GM19463 (cell line): ENCODE measurements around the gene ACMSD.
"Not testable (repeated sequence)": the region's sequence is repeated elsewhere in the genome, so short reads cannot be mapped to it uniquely, and the experiment has no call there.

Experiments used
- ATAC-seq: cut with Tn5 transposase; IDR thresholded peaks from one replicate; pipeline ENCODE4 v1.9.1; 2021; ENCODE audit warnings: mild to moderate bottlenecking, moderate library complexity; ENCODE audit not compliant: unreplicated experiment

ACMSD gene

DNA sequence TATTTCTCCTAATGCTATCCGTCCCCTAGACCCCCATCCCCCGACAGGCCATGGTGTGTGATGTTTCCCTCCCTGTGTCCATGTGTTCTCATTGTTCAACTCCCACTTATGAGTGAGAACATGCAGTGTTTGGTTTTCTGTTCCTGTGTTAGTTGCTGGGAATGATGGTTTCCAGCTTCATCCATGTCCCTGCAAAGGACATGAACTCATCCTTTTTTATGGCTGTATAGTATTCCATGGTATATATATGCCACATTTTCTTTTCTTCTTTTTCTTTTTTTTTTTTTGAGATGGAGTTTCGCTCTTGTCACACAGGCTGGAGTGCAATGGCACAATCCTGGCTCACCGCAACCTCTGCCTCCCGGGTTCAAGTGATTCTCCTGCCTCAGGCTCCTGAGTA lies 9.2 kb downstream of the ACMSD start:
- ATAC-seq: not testable (repeated sequence)

DNA sequence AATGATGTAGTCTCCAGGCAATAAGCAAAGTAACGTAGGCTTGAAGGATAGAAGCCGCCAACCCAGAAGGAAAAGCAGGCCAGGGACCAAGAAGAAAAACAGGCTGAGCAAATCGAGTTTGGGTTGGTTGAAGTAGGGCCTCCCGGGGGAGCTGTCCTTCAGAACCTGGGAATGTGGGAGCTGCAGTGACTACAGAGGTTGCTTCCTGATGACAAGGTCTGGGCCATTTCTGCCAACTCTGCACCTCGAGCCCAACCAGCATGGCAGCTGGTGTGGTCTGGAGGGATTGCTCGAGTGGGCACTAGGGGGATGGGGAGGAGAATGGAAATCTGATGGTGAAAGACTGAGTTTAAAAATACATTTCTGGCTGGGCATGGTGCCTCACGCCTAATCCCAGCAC lies 14.1 kb downstream of the ACMSD start:
- ATAC-seq: no peak

DNA sequence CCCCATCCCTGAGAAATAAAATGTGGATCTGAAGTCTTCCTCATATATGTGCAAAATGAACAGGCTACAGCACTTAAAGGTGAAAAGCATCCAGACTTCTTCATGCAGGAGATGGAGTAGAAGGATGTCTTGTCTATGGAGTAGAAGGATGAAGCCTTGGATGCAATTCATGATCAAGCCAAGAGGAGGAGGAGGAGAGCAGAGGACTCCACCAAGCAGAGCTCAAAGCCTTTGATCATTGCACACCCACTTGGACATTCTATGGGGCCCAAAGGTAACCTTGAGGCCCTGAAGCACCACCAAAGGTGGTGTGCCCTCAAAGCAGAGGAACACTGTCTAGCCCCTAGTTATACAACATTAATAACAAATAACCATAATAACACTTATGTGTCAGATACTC lies 17.3 kb downstream of the ACMSD start:
- no peak for ATAC-seq

DNA sequence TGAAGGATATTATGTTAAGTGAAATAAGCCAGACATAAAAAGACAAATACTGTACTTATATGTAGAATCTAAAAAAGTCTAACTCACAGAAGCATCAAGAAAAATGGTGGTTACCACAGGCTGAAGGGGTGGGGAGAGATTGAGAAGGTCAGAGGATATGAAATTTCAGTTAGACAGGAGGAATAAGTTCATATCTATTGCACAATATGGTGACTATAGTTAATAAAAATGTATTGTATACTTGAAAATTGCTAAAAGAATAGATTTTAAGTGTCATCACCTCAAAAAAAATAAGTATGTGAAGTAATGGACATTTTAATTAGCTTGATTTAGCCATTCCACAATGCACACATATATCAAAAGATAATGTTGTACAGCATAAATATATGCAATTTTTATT lies 19.8 kb downstream of the ACMSD start:
- ATAC-seq: no peak

DNA sequence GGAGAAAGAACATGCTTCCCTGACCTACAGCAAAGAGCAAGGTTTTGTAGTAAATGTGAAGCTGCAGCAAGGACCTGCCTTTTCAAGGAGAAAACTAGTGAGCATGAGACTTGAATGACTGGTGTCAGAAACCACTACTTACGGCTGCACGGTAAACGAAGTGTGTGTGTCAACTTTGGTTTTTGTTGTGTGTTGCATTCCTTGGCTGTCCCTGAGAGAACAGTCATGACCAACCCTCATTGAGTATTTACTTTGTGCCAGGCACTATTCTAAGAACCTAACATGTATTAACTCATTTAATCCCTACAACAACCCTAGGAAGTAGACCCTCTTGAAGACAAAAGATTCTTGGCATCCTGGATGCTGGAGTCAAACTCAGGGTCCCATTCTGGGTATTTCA lies 22.8 kb downstream of the ACMSD start:
- no peak for ATAC-seq

DNA sequence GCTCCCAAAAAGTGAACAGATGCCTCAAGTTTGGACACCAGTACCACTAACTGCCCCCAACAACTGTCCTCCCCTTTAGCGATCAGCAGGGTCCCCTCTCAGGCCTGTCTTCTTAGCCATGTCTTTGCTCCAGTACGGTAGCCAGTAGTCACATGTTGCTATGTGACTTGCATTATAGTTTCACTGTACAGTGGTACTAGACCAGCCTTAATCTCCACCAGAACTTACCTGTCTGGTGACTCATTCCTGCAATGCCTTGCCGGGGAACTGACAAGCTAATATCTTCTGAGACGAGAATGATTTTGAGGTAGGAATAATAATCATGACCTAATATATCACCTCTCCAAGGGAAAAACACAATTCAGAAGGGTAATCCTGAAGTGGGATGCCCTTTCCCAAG lies 23.7 kb downstream of the ACMSD start:
- ATAC-seq: no peak

DNA sequence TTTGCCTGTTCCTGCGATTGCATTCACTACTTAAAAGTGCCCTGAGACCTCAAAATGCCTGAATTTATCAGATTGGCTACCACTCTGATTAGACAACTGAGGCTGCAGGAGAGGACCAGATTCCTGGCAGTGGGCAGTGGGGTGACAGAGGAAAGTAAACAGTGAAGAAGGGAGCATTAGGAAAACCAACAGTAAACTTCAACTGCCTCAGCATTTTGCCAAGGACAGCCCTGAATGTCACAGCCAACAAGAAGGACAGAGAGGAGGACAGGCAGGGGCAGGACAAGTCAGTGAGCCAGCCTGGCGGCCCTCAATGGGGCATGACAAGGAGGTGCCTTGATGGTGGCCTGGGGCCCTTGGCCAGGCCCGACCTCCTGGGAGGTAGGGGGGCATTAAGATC lies 24.3 kb downstream of the ACMSD start:
- no peak for ATAC-seq

DNA sequence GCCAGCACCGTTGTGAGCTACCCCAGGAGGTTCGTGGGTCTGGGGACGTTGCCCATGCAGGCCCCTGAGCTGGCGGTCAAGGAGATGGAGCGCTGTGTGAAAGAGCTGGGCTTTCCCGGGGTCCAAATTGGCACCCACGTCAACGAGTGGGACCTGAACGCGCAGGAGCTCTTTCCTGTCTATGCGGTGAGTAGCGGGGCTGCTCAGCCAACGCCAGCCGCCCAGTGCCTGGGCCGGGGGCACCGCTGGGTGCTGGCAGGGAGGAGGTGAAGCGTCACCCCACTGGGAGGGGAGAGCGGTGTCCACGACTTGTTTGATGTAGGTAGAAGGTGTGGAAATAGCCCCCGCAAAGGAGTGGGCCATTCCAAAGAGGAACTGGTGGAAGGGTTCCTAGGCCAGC lies 25.0 kb downstream of the ACMSD start:
- ATAC-seq: no peak

DNA sequence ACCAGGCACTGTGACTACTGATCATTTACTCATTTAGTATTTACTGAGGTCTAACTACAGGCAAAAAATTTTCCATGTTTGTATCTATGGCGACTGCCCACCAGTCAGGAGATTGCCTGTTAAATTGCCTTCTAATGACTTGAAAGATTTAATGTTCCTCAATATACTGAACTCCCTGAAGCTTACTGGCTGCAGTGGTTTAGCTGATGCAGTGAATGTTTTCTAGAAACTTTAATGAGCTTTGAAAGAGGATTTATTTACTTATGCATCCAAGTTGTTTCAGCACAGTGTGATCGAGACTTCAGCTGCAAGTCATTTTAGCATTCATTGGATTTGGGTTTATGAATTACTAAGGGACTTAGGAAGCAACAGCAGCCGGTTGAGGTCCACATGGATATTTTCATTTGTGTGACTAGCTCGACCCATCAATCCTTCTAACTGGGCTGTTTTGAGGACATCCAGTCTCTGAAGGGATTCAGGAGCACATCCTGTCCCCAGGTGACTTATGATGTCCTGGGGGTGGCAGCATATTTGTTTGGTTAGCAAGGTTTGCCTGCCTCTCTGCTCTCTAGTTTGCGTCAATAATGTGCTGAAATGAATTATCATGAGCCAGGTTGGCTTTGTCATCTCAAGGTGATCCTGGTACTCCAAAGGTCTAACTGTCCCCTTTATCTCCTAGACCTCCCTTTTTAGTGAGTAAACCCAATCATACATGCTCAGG lies 26.8 kb downstream of the ACMSD start:
- no peak for ATAC-seq

DNA sequence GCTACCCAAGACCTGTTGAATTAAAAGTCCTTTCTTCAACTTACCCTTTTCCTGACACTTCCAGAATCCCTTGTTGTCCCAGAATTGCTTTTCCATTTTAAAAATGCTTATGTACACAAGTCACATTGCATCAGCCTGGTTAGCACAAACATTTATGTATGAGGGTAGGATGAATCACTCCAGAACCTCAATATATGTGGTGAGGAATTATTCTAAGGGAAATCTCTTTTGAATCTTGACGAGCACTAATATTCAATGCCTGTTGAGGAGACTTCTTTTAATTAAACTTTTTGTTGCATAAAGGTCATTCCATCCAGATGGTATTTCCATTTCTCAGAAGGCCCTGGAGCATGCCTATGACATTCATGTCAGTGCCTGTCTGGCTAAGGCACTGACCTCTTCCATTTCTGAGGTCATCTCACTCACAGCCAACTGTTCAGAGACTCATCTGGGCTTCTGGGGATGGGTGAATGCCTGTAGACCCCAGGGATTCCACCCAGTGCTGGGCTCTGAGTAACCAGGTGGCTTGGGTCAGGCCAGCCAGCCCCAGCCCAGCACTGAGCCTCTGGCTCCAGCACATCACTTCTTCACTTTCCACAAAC lies 28.2 kb downstream of the ACMSD start:
- no peak for ATAC-seq

DNA sequence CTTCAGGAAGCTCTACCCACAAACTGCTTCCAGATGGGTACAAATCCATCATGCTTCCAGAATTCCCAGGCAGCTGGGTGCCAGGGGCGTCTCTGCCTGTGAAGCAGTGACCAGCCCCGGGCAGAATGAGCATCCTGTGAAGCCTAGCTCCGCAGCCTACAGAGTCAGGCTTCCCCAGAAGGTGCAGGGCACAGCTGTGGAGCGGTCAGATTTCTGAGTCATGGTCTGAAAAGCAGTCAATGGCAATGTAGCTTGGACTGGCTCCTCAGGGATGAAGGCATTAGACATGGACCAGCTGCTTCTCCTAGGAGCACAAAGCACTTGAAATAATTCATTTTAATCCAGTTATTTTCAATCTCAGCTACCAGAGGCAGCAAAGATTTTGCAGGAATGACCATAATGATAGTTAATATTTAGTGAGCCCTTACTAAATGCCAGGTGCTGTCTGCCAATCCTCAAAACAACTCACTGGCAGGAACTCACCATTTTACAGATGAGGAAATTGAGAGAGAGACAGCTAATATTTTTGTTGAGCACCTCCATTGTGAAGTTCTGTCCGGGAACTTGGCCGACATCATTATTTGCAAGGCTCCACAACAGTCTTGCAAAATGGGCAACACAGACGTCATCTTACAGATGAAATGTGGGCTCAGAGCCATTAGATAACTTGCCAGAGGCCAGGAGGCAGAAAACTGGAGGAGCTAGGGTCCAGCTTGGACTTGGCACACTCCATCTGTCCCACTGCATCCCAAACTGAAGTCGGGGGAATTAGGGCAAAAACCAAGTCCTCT lies 31.7 kb downstream of the ACMSD start:
- no peak for ATAC-seq

DNA sequence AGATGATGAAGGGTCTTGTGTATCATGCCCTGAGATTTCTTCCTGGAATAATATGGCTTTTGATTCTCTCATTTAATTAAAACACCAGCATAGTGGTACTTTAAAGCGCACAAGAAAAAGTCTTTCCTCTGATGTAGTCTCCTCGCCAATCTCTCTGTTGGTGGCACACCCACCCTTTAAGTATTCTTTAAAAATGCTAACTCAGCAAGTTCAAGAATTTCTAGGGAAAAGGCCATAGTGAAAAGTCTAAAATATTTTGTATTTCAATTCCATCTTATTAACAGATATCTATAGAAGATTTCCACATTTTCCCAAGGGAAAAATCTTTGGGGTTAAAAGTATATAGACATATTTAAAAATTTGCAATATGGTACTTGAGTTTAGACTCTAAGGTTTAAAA lies 34.7 kb downstream of the ACMSD start:
- ATAC-seq: no peak

DNA sequence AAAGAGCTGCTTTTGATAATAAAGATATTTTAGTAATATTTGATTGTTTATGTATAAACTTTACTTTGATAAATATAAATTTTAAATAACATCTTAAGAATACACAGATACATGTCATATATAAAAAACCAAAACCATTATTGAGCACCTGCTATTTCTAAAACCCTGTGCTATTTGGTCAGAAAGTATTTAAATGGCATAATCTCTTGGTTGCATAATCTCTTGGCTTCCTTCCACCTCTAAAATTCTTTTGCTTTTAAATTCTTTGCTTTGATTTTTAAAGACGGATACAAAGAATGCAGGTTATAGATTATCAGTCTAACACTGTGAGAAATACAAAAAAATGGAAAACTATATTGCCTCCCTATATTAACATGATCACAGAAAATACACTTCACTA lies 36.9 kb downstream of the ACMSD start:
- ATAC-seq: no peak

DNA sequence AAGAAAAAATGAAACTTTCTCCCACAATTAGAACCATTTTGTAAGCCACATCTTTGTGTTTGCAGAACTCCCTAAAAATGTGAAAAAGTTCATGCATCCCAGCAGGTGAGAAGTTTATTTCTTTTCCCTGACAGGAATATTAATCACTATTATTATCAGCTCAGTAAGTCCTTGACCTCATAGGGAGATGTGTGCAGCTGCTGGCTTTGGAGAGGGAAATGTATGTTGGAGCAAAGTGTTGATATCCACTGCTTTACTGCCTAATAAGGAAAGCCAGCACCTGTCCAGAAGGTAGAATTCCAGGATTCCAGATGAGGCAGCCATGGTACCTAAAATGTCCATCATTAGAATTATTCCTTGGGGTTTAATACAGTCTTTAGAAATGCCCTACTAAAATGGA lies 44.4 kb downstream of the ACMSD start:
- no peak for ATAC-seq

DNA sequence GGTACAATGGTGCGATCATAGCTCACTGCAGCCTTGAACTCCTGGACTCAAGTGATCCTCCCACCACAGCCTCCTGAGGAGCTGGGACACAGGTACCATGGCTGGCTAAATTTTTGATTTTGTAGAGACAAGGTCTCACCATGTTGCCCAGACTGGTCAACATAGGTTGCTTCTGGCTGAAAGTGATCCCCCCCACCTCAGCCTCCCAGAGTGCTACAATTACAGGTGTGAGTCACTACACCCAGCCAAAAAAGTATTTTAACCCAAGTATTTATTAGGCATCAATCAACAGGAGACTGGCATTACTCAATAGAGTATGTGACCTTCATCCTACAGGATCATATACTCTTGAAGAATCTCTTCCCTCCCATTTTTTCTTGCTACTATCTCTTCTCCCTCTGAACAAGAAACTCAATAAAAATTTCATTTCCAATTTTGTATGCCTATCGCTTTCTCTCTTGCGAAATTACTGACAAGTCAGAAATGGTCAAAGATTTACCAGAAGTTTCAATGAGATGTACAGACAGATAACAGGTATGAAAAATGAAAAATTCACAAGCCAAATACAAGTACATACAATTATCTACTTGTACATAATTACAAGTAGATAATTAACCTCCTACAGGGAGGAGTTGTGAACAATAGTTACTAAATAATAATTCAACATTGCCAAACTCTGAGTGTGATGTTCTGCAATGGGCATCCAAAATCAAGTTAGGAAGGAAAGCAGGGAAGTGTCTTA lies 45.3 kb downstream of the ACMSD start:
- ATAC-seq: no peak

DNA sequence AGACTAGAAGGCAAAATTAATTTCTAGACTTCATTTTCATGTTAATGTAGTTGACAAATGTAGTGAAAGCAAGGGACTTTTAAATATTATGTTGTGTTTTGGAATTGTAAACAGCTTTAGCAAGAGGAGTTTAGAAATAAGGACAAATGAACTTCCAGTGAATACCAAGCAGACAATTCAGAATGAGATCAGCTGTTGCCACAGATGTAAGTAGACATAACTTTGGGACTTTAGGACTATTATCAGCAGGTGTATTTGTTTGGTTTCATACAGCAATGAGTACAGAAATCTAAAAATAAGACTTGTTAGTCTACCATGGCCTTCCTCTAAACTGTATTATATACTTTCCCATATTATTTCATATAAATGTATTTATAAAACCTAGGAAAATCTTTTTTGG lies 46.0 kb downstream of the ACMSD start:
- ATAC-seq: no peak

DNA sequence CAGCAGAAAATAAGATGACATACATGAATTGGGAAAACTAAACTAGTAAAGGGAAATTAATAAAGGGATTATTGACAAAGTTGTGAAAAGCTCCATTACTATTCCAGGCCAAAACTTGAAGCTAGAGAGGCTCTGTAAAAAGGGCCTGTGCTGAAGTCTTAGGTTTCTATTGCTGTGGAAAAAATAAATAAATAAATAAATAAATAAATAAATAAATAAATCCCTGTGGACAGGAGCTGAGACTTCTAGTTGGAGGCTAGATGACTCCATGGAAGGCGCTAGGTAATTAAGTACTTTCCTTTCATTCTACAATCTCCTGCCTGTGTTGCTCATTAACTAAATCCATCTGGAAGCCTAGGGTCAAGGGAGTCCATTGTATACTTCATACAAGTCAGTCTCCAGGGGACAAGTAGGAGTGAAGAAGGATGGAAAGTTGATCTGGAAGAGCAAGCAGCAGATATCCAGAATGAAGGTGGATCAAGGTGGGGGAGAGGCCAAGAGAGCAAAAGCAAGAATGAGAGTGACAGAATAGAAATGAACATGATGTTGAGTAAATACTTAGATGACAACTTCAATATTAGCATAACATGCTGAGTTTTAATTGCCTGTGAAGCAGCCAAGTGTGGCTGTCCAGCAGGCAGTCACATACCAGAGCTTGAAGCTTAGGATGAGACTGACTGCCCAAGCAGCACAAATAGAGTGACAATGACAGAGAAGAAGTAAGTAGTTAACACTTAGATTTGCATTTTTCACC lies 54.0 kb downstream of the ACMSD start:
- ATAC-seq: no peak

DNA sequence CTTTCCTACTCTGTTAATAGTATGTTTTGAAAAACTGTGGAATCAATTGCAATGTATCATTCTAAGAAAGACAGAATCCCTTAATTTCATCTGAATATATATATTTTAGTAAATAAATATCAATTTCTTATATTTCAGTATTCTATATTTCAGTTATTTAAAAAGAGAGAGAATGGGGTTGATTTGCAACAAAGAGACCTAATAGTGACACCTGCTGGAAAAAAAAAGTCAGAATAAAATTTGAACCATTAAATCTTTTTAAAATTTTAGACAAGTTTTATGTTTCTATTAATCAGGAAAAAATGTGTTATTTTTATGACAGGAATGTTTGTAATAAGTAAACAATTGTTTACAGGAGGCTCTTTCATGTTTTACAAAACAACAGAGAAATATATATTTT lies 59.5 kb downstream of the ACMSD start:
- ATAC-seq: no peak

DNA sequence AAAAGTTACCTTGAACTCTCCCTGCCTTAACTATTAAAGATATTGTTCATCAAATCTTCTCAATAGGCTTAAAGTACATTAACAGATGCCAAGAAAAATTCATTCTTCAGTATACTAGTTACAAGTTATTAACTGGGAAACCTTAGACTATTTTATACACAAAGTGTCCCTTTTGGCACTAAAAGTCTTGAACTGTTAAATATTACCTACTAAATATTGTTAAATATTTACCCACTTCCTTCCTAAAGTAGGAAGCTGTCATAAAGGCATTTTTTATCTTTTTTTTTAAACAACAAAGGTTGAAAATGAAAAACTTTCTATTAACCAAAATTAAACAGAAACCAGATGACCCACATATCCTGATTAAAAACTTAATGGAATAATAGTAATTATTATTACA lies 60.8 kb downstream of the ACMSD start:
- ATAC-seq: no peak

DNA sequence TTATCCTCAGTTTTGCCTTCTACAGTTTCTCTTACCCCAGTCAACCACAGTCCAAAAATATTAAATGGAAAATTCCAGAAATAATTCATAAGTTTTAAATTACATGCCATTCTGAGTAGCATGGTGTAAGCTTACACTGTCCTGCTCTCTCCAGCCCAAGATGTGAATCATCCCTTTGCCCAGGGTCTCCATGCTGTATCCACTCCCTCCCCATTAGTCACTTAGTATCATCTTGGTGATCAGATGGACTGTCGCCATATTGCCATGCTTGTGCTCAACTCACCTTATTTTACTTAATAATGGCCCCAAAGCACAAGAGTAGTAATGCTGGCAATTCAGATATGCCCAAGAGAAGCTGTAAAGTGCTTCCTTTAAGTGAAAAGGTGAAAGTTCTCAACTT lies 61.7 kb downstream of the ACMSD start:
- ATAC-seq: no peak

DNA sequence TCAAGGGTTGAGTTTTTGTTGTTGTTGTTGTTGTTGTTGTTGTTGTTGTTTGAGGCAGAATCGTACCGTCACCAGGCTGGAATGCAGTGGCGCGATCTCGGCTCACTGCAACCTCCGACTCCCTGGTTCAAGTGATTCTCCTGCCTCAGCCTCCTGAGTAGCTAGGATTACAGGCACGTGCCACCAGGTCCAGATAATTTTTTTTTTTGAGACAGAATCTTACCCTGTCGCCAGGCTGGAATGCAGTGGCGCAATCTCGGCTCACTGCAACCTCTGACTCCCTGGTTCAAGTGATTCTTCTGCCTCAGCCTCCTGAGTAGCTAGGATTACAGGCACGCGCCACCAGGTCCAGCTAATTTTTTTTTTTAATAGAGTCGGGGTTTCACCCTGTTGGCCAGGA lies 65.3 kb downstream of the ACMSD start:
- not testable (repeated sequence) for ATAC-seq
